Breast epithelium (tissue), 4 donors: ENCODE data around the gene HSBP1. TPM values are rescaled to one million over a fixed set of nuclear protein-coding genes. Genes with fewer than 3 reads are reported as not detected.
A peak's percentile ranks its signal among the peaks of the same experiment; 100 is the strongest.

Source experiments
- DNase-seq, 2 donors: peaks; one replicate each; pipeline ENCODE4 v3.0.0-alpha.2; 2019; ENCODE audit warnings: low spot score in 2 of 2
- H3K27ac ChIP-seq, 2 donors: fragments of 200-600 bp; sonication (generic) in 1 of 2; one replicate each; pipeline ENCODE4 v1.5.1; 2016 to 2019; ENCODE audit warnings: mild to moderate bottlenecking in 1 of 2
- H3K27me3 ChIP-seq, 2 donors: fragments of 200-600 bp; sonication (generic) in 1 of 2; one replicate each; pipeline versions ENCODE4 v1.5.1 to v1.6.0; 2017 to 2019; ENCODE audit warnings: control low read depth in 1 of 2, mild to moderate bottlenecking in 1 of 2
- H3K36me3 ChIP-seq: fragments of 200-600 bp; one replicate; pipeline ENCODE4 v1.5.1; 2019
- H3K4me1 ChIP-seq, 2 donors: fragments of 200-600 bp; sonication (generic); one replicate each; pipeline ENCODE4 v1.5.1; 2016 to 2019; ENCODE audit warnings: control low read depth in 1 of 2
- H3K4me3 ChIP-seq, 3 donors: fragments of 200-600 bp; sonication (generic); 1 replicate in 2 of 3; 2 replicates in 1 of 3; pipeline ENCODE4 v1.5.1; 2016 to 2019; ENCODE audit warnings: mild to moderate bottlenecking in 3 of 3, moderate library complexity in 2 of 3
- H3K9me3 ChIP-seq, 2 donors: fragments of 200-600 bp; sonication (generic) in 1 of 2; one replicate each; pipeline ENCODE4 v1.5.1; 2016 to 2019; ENCODE audit warnings: control low read depth in 1 of 2
- POLR2A ChIP-seq: fragments of 450-650 bp; IDR thresholded peaks from one replicate; pipeline ENCODE4 v1.6.1; 2016; ENCODE audit warnings: antibody characterized with exemption, mild to moderate bottlenecking, moderate library complexity
- POLR2AphosphoS5 ChIP-seq, 3 donors: sonication (generic); formaldehyde crosslinking; IDR thresholded peaks; one replicate each; pipeline ENCODE4 v1.6.1; 2017; ENCODE audit warnings: antibody characterized with exemption in 3 of 3
- intact Hi-C: fragments of 100-400 bp; cut with DNase I; formaldehyde crosslinking; loops from one replicate; pipeline ENCODE4 v1.15.1; 2023; ENCODE audit warnings: low total_unique reads
- total RNA-seq, 3 donors: library from RNA; depleted of rRNA; stranded (reverse); fragments of >200 nt; gene quantifications; one replicate each; pipeline ENCODE4 v1.1.0, GENCODE V29; 2016
- TF ChIP-seq, protein P1 (sequence below), 3 donors: fragments of 450-650 bp; IDR thresholded peaks; one replicate each; pipeline ENCODE4 v1.5.1; 2016 to 2017; ENCODE audit warnings: antibody characterized with exemption in 3 of 3, mild to moderate bottlenecking in 3 of 3, moderate library complexity in 3 of 3

HSBP1 gene
- total RNA-seq, 3 donors from 2014 or later: 20.2 to 34.7 (median 29.7) TPM

DNA sequence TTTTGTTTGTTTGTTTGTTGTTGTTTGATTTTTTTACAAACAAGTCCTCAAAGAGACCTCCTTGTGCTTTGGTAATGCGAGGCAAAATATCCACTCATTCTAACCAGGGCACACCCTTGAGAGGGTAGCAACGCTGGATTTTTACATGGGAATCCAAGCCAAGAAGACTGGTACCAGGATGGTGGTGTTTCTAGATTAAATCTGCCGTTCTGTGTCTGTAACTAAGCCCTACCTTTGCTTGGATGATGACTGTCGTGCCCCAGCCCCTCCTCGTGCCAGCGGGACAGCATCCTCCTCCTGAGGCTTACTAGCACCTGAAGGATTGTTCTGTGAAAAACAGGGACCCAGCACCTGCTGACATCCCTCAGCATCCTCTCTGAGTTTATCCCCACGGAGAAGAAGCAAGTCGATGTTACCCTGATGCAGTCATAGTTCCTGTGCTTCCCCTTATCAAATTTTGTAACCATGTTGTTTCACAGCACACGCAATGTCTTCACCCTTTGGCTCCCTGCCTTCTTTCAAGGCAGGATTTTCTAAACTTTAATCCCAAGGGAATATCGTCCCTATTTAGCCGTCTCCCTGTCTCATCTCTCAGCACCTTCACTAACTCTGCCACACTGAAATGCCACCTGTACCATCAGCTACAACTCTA is 5.1 kb upstream of the HSBP1 start:
- H3K9me3 ChIP-seq: no peaks in the 10 kb centered on the region
- TF ChIP-seq POLR2AphosphoS5 (IDR thresholded peaks at IDR 0.05): no peak
- TF ChIP-seq, protein P1, sequence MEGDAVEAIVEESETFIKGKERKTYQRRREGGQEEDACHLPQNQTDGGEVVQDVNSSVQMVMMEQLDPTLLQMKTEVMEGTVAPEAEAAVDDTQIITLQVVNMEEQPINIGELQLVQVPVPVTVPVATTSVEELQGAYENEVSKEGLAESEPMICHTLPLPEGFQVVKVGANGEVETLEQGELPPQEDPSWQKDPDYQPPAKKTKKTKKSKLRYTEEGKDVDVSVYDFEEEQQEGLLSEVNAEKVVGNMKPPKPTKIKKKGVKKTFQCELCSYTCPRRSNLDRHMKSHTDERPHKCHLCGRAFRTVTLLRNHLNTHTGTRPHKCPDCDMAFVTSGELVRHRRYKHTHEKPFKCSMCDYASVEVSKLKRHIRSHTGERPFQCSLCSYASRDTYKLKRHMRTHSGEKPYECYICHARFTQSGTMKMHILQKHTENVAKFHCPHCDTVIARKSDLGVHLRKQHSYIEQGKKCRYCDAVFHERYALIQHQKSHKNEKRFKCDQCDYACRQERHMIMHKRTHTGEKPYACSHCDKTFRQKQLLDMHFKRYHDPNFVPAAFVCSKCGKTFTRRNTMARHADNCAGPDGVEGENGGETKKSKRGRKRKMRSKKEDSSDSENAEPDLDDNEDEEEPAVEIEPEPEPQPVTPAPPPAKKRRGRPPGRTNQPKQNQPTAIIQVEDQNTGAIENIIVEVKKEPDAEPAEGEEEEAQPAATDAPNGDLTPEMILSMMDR (IDR thresholded peaks at IDR 0.05): no peak
- H3K4me1 ChIP-seq: no peaks in the 10 kb centered on the region
- H3K36me3 ChIP-seq: no peaks in the 10 kb centered on the region
- intact Hi-C loops: no loop called here
- no peaks in the 10 kb centered on the region for H3K27me3 ChIP-seq
- H3K27ac ChIP-seq: peak overlapping the region; percentile 71 to 83
- H3K4me3 ChIP-seq: peak overlapping the region; percentile 25 to 54 (median 34)
- no peak for DNase-seq

DNA sequence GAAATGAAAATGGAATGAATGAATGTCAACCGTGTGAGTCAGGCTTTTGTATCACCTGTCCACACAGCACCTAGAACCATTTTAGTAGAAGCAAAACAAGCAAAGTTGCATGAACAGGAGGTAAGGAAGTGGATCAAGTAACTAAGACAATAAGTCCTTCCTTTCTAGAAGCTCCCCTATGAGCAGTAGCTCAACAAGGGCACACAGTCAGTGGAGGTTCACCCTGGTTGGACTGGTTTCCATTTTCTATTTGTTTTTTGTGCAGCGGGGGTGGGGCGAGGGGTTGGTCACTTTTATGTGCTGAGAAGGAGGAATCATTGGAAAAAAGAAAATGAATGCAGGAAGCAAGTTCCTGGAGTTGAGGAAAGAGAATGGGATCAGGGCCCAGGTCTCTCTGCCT is 4.0 kb upstream of the HSBP1 start:
- Histone ChIP-seq H3K4me1 (no peaks in the 10 kb centered on the region), H3K36me3 (no peaks in the 10 kb centered on the region), H3K4me3 (no peak overlapping the region), H3K27ac (peak overlapping the region; percentile 52 to 77), H3K9me3 (no peaks in the 10 kb centered on the region), H3K27me3 (no peaks in the 10 kb centered on the region)
- intact Hi-C loops: no loop called here
- no peak for DNase-seq
- TF ChIP-seq POLR2AphosphoS5 (IDR thresholded peaks at IDR 0.05): no peak
- TF ChIP-seq, protein P1 (IDR thresholded peaks at IDR 0.05): no peak
- TF ChIP-seq POLR2A: no peak

DNA sequence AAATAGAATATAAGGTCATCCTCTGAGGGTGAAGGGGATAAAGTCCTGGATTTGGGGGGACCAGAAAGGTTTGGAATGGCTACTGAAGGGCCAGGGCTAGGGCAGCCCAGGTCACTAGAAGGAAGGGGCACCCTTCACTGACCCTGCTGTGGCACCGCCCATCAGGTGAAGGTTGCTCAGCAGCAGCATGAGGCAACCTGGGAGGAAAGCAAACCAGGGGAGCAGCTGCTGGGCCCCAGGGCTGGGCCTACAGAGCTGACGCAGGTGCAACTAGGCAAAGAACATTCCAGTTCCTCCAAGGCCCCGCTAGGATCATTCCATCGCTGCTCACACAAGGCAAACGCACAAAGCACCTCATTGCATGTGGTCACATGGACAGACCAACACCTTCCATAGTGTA is 3.4 kb upstream of the HSBP1 start:
- Histone ChIP-seq H3K4me1 (peaks cover 0 to 3% of the 10 kb centered on the region in 2 donors), H3K27me3 (no peaks in the 10 kb centered on the region), H3K4me3 (no peak overlapping the region), H3K9me3 (no peaks in the 10 kb centered on the region), H3K36me3 (no peaks in the 10 kb centered on the region), H3K27ac (peak overlapping the region; percentile 52 to 77)
- DNase-seq: no peak
- TF ChIP-seq POLR2A (no peak), POLR2AphosphoS5 (IDR thresholded peaks at IDR 0.05) (no peak)
- TF ChIP-seq, protein P1 (IDR thresholded peaks at IDR 0.05): no peak
- intact Hi-C loops: no loop called here

DNA sequence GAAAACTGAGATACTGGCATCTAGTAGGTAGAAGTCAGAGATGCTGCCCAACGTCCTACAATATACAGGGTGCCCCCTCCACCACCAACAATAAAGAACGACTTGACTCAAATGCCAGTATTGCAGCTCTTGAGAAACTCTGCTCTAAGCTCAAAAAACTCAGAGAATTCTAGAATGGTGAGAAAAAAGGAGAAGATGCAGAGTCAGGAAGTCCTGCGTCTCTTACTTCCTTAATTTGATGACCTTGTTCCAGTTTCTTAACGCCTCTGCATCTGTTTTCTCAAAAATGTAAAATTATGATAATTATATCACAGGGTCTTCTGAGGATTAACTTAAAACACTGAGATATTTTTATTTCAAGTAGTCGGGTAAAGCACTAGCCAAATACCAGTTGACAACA is 1.7 kb upstream of the HSBP1 start:
- Histone ChIP-seq H3K9me3 (no peaks in the 10 kb centered on the region), H3K36me3 (no peaks in the 10 kb centered on the region), H3K27me3 (no peaks in the 10 kb centered on the region), H3K4me1 (peaks cover 0 to 3% of the 10 kb centered on the region in 2 donors), H3K27ac (no peak overlapping the region), H3K4me3 (no peak overlapping the region)
- intact Hi-C loops: no loop called here
- no peak for TF ChIP-seq POLR2AphosphoS5 (IDR thresholded peaks at IDR 0.05)
- TF ChIP-seq, protein P1 (IDR thresholded peaks at IDR 0.05): no peak
- no peak for TF ChIP-seq POLR2A
- DNase-seq: no peak

DNA sequence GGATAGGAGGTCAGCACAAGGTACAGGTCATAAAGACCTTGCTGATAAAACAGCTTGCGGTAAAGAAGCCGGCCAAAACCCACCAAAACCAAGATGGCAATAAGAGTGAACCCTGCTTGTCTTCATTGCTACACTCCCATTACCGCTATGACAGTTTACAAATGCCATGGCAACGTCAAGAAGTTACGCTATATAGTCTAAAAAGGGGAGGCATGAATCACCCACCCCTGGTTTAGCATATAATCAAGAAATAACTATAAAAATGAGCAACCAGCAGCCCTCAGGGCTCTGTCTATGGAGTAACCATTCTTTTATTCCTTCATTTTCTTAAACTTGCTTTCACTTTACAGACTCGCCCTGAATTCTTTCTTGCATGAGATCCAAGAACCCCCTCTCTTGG is 1.0 kb upstream of the HSBP1 start:
- Histone ChIP-seq H3K4me3 (no peak overlapping the region), H3K4me1 (peaks cover 0 to 3% of the 10 kb centered on the region in 2 donors), H3K27ac (no peak overlapping the region), H3K27me3 (no peaks in the 10 kb centered on the region), H3K36me3 (no peaks in the 10 kb centered on the region), H3K9me3 (no peaks in the 10 kb centered on the region)
- DNase-seq: no peak
- intact Hi-C loops: no loop called here
- TF ChIP-seq, protein P1 (IDR thresholded peaks at IDR 0.05): no peak
- no peak for TF ChIP-seq POLR2A
- no peak for TF ChIP-seq POLR2AphosphoS5 (IDR thresholded peaks at IDR 0.05)
